ENCODE data around the gene PLK1.

PLK1 gene

DNA sequence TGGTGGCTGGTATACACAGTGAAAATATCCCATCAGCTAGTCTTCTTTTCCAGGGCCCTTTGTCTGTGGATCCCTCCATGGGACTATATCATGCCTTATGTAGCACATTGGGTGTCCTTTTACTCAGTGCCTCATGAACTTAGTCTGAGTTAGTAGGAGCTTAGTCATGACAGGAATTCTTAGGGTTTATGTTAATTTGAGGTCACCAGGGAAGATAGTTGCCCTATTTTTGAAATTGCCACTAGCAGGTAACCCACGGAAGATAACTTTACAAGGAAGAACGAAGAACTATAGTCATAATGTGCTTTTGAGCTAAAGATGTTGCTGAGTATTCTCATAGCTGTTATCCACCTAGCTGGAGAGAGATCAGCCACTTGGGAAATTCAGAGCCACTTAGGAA is 14.8 kb upstream of the PLK1 start:
- Histone ChIP-seq H3K4ac (ENCODE audit: low read depth, low read length) (no peak overlapping the region), H3K4me1 (ENCODE audit: control insufficient read depth, low read depth, low read length) (no peaks in the 10 kb centered on the region), H3K56ac (ENCODE audit: low read length) (no peak overlapping the region), H2AK5ac (ENCODE audit: low read length) (no peak overlapping the region), H3K4me3 (ENCODE audit: low read length) (no peak overlapping the region), H2BK120ac (ENCODE audit: low read depth, low read length) (no peak overlapping the region), H3K27ac (ENCODE audit: low read depth, low read length) (no peak overlapping the region), H3K23ac (ENCODE audit: low read length) (no peak overlapping the region), H3K79me2 (ENCODE audit: control insufficient read depth, insufficient read depth, low read length) (no peaks in the 10 kb centered on the region), H2BK5ac (ENCODE audit: low read length) (no peak overlapping the region), H3K79me1 (ENCODE audit: low read length) (no peaks in the 10 kb centered on the region), H4K8ac (ENCODE audit: low read depth, low read length) (no peak overlapping the region), H3K27me3 (ENCODE audit: insufficient read depth, low read length, poor library complexity) (no peaks in the 10 kb centered on the region), H3K9ac (ENCODE audit: low read length) (no peak overlapping the region), H3K36me3 (ENCODE audit: control insufficient read depth, insufficient read depth, low read length) (peaks cover 8% of the 10 kb centered on the region), H4K5ac (ENCODE audit: low read length) (no peak overlapping the region), H2BK15ac (replicated peaks; ENCODE audit: low read depth) (no peak overlapping the region), H3K18ac (ENCODE audit: low read length) (no peak overlapping the region), H3K4me2 (ENCODE audit: low read length) (no peak overlapping the region)
- DNase-seq: no peak
- no CpG with 5 or more reads among the region's 2 CpGs for WGBS (ENCODE audit: extremely low coverage, insufficient coverage, low lambda C conversion rate)

DNA sequence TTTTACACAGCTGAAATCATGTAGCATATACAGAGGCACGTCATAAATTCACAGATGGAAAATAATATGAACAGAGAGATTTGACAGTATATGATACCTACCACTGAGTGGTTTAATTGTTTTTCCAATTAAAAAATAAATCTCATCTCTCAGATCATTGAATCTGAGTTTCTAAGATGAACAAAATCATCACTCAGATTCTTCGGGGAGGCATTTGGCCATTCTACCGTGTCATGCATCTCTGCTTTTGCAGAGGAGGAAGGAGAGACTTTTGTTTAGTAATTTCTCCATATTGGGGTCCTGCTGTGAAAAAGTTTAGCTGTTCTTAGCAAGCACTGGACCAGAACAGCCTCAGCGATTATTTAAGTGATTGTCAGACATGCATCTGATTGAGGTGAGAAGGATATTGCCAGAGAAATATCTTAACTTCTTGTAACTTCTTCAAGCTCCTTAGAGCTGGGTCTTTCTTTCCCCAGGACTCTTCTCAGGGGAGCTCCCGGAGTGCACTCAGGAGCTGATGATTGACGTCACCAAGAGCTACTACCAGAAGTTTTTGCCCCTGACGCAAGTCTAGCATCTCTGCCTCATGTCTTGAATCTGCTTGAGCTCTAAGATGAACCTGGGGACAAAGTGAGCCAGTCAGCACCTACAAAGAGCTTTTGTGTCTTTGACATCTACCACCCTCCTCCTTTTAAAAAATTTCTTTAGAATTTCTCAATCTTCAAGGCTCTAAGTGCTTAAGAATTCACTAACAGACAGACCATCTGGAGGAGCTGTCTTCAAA is 11.9 kb upstream of the PLK1 start:
- peaks cover 13% of the 10 kb centered on the region for H3K36me3 ChIP-seq (ENCODE audit: control insufficient read depth, insufficient read depth, low read length)
- whole genome bisulfite sequencing (ENCODE audit: extremely low coverage, insufficient coverage, low lambda C conversion rate): no CpG with 5 or more reads among the region's 7 CpGs

DNA sequence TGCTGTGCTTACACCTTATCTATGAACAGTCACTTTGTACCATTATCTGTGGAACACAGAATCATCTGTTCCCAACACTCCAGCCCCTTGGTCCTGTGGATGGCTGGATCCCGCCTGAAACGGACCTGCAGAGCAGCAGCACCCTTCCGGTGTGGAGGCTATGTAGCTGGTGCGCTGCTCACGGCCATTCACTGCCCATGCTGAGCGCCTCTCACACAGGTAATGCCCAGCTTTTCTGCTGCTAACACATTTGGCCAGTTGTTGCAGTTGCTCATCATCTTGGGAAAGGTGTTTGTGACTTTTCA is 11.4 kb upstream of the PLK1 start:
- no peak for DNase-seq
- no CpG with 5 or more reads among the region's 6 CpGs for WGBS (ENCODE audit: extremely low coverage, insufficient coverage, low lambda C conversion rate)
- Histone ChIP-seq H3K4me2 (ENCODE audit: low read length) (no peak overlapping the region), H2BK120ac (ENCODE audit: low read depth, low read length) (no peak overlapping the region), H3K36me3 (ENCODE audit: control insufficient read depth, insufficient read depth, low read length) (peaks cover 13% of the 10 kb centered on the region), H3K23ac (ENCODE audit: low read length) (no peak overlapping the region), H2AK5ac (ENCODE audit: low read length) (no peak overlapping the region), H3K18ac (ENCODE audit: low read length) (no peak overlapping the region), H3K56ac (ENCODE audit: low read length) (no peak overlapping the region), H3K4ac (ENCODE audit: low read depth, low read length) (no peak overlapping the region), H4K5ac (ENCODE audit: low read length) (no peak overlapping the region), H3K9ac (ENCODE audit: low read length) (no peak overlapping the region), H4K8ac (ENCODE audit: low read depth, low read length) (no peak overlapping the region), H3K4me3 (ENCODE audit: low read length) (no peak overlapping the region), H2BK15ac (replicated peaks; ENCODE audit: low read depth) (no peak overlapping the region), H3K4me1 (ENCODE audit: control insufficient read depth, low read depth, low read length) (no peaks in the 10 kb centered on the region), H3K27me3 (ENCODE audit: insufficient read depth, low read length, poor library complexity) (no peaks in the 10 kb centered on the region), H3K79me2 (ENCODE audit: control insufficient read depth, insufficient read depth, low read length) (no peaks in the 10 kb centered on the region), H3K79me1 (ENCODE audit: low read length) (no peaks in the 10 kb centered on the region), H2BK5ac (ENCODE audit: low read length) (no peak overlapping the region), H3K27ac (ENCODE audit: low read depth, low read length) (no peak overlapping the region)

More for the DNA sequence above, 11.9 kb upstream of the PLK1 start:
- no peak overlapping the region for H4K5ac ChIP-seq (ENCODE audit: low read length)
- no peak overlapping the region for H2BK15ac ChIP-seq (replicated peaks; ENCODE audit: low read depth)
- no peak overlapping the region for H2BK5ac ChIP-seq (ENCODE audit: low read length)
- H3K27ac ChIP-seq (ENCODE audit: low read depth, low read length): no peak overlapping the region
- H3K4ac ChIP-seq (ENCODE audit: low read depth, low read length): no peak overlapping the region
- no peaks in the 10 kb centered on the region for H3K4me1 ChIP-seq (ENCODE audit: control insufficient read depth, low read depth, low read length)
- no peak overlapping the region for H2BK120ac ChIP-seq (ENCODE audit: low read depth, low read length)
- H2AK5ac ChIP-seq (ENCODE audit: low read length): no peak overlapping the region
- H3K9ac ChIP-seq (ENCODE audit: low read length): no peak overlapping the region
- H3K18ac ChIP-seq (ENCODE audit: low read length): no peak overlapping the region
- no peaks in the 10 kb centered on the region for H3K79me2 ChIP-seq (ENCODE audit: control insufficient read depth, insufficient read depth, low read length)
- no peaks in the 10 kb centered on the region for H3K27me3 ChIP-seq (ENCODE audit: insufficient read depth, low read length, poor library complexity)
- no peak overlapping the region for H3K56ac ChIP-seq (ENCODE audit: low read length)
- no peak overlapping the region for H3K23ac ChIP-seq (ENCODE audit: low read length)
- no peak overlapping the region for H3K4me2 ChIP-seq (ENCODE audit: low read length)
- no peak for DNase-seq
- no peak overlapping the region for H4K8ac ChIP-seq (ENCODE audit: low read depth, low read length)
- no peak overlapping the region for H3K4me3 ChIP-seq (ENCODE audit: low read length)
- H3K79me1 ChIP-seq (ENCODE audit: low read length): no peaks in the 10 kb centered on the region

DNA sequence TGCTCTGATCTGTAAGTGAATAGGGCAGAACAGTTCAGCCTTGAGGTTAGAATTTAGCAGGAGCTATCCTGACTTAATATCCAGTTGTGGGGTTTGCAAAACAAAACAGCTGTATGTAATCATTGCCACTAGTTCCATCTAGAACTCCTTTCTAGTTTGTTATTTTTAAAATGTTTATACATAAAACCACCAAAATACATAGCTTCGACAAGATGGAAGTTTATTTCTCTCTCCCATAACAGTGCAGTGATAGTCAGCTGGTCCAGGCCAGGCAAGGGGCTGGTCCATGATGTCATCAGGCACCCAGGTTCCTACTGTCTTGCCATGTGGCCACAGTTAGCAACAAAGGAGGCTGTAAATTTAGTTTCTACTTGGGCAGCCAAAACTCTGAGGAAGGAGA is 10.5 kb upstream of the PLK1 start:
- H3K4ac ChIP-seq (ENCODE audit: low read depth, low read length): no peak overlapping the region
- H3K9ac ChIP-seq (ENCODE audit: low read length): no peak overlapping the region
- no peak overlapping the region for H2BK120ac ChIP-seq (ENCODE audit: low read depth, low read length)
- peaks cover 13% of the 10 kb centered on the region for H3K36me3 ChIP-seq (ENCODE audit: control insufficient read depth, insufficient read depth, low read length)
- H3K4me3 ChIP-seq (ENCODE audit: low read length): no peak overlapping the region
- H3K56ac ChIP-seq (ENCODE audit: low read length): no peak overlapping the region
- no peak overlapping the region for H3K27ac ChIP-seq (ENCODE audit: low read depth, low read length)
- no peak overlapping the region for H4K5ac ChIP-seq (ENCODE audit: low read length)
- H2BK15ac ChIP-seq (replicated peaks; ENCODE audit: low read depth): no peak overlapping the region
- WGBS (ENCODE audit: extremely low coverage, insufficient coverage, low lambda C conversion rate): no CpG with 5 or more reads among the region's 1 CpG
- no peak overlapping the region for H3K23ac ChIP-seq (ENCODE audit: low read length)
- H3K79me2 ChIP-seq (ENCODE audit: control insufficient read depth, insufficient read depth, low read length): no peaks in the 10 kb centered on the region
- H4K8ac ChIP-seq (ENCODE audit: low read depth, low read length): no peak overlapping the region
- H2BK5ac ChIP-seq (ENCODE audit: low read length): no peak overlapping the region
- no peak overlapping the region for H2AK5ac ChIP-seq (ENCODE audit: low read length)
- H3K79me1 ChIP-seq (ENCODE audit: low read length): no peaks in the 10 kb centered on the region
- no peaks in the 10 kb centered on the region for H3K27me3 ChIP-seq (ENCODE audit: insufficient read depth, low read length, poor library complexity)
- no peak overlapping the region for H3K18ac ChIP-seq (ENCODE audit: low read length)
- no peak overlapping the region for H3K4me2 ChIP-seq (ENCODE audit: low read length)
- no peaks in the 10 kb centered on the region for H3K4me1 ChIP-seq (ENCODE audit: control insufficient read depth, low read depth, low read length)
- DNase-seq: no peak

DNA sequence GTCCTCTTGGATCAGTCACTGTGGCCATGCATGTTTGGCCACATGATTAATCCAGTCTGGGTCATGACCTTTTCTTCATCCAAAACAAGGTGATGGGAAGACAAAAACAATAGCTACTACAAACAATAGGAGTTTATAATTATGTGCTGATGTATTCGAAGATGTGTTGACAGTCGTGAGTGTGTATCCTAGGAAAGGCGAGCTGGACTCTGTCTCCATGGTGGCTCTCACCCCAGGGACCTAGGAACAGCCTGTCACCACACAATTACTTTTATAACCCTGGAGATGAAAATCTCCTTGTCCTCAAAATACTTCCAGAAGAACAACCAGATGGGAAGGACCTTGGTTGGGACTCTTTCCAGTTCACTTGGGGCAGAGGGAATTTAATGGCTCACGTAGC is 9.8 kb upstream of the PLK1 start:
- no CpG with 5 or more reads among the region's 4 CpGs for WGBS (ENCODE audit: extremely low coverage, insufficient coverage, low lambda C conversion rate)
- H3K9ac ChIP-seq (ENCODE audit: low read length): no peak overlapping the region
- H2BK5ac ChIP-seq (ENCODE audit: low read length): no peak overlapping the region
- H3K27ac ChIP-seq (ENCODE audit: low read depth, low read length): no peak overlapping the region
- H2BK120ac ChIP-seq (ENCODE audit: low read depth, low read length): no peak overlapping the region
- H4K8ac ChIP-seq (ENCODE audit: low read depth, low read length): no peak overlapping the region
- no peak for DNase-seq
- no peak overlapping the region for H3K56ac ChIP-seq (ENCODE audit: low read length)
- H2BK15ac ChIP-seq (replicated peaks; ENCODE audit: low read depth): no peak overlapping the region
- H3K23ac ChIP-seq (ENCODE audit: low read length): no peak overlapping the region
- H4K5ac ChIP-seq (ENCODE audit: low read length): no peak overlapping the region
- no peak overlapping the region for H2AK5ac ChIP-seq (ENCODE audit: low read length)
- H3K4me1 ChIP-seq (ENCODE audit: control insufficient read depth, low read depth, low read length): no peaks in the 10 kb centered on the region
- no peak overlapping the region for H3K4me3 ChIP-seq (ENCODE audit: low read length)
- H3K36me3 ChIP-seq (ENCODE audit: control insufficient read depth, insufficient read depth, low read length): peaks cover 13% of the 10 kb centered on the region
- H3K4ac ChIP-seq (ENCODE audit: low read depth, low read length): no peak overlapping the region
- H3K27me3 ChIP-seq (ENCODE audit: insufficient read depth, low read length, poor library complexity): no peaks in the 10 kb centered on the region
- no peak overlapping the region for H3K4me2 ChIP-seq (ENCODE audit: low read length)
- H3K18ac ChIP-seq (ENCODE audit: low read length): no peak overlapping the region
- H3K79me1 ChIP-seq (ENCODE audit: low read length): no peaks in the 10 kb centered on the region
- H3K79me2 ChIP-seq (ENCODE audit: control insufficient read depth, insufficient read depth, low read length): no peaks in the 10 kb centered on the region

DNA sequence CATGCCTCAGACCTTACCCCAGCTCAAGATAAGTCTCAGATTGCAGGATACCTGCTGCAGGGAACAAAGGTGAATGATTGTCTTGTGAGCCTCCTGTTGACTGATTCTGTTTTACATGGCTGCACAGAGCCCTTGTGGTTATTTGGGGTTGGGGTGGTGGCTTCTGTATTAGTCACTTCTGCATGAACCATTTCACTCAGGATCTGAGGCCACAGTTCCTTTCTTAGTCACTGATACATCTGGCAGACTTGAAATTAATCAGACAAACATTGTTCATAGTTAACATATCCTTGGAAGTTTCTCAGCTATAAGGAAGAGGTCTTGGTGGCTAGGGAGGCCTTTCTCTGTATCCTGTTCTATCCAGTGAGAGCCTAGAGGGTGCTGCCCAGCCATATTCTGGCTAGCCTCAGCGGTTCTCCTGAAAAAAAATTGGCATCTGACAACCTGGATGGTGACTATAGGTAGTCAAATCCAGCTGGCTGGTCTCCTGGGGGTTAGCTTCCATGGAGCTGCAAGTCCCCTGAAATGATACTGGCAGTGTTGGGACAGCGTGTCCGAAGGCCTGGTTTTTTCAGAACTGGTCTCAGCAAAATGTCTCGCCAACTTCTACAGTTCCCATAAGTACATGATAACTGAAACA is 8.4 kb upstream of the PLK1 start:
- no peak overlapping the region for H3K23ac ChIP-seq (ENCODE audit: low read length)
- H2BK5ac ChIP-seq (ENCODE audit: low read length): no peak overlapping the region
- no peak for DNase-seq
- no peaks in the 10 kb centered on the region for H3K27me3 ChIP-seq (ENCODE audit: insufficient read depth, low read length, poor library complexity)
- no peak overlapping the region for H2BK15ac ChIP-seq (replicated peaks; ENCODE audit: low read depth)
- no peak overlapping the region for H3K4ac ChIP-seq (ENCODE audit: low read depth, low read length)
- WGBS (ENCODE audit: extremely low coverage, insufficient coverage, low lambda C conversion rate): no CpG with 5 or more reads among the region's 4 CpGs
- no peak overlapping the region for H3K4me3 ChIP-seq (ENCODE audit: low read length)
- no peak overlapping the region for H3K18ac ChIP-seq (ENCODE audit: low read length)
- H3K4me2 ChIP-seq (ENCODE audit: low read length): no peak overlapping the region
- H3K36me3 ChIP-seq (ENCODE audit: control insufficient read depth, insufficient read depth, low read length): peaks cover 10% of the 10 kb centered on the region
- no peak overlapping the region for H2BK120ac ChIP-seq (ENCODE audit: low read depth, low read length)
- H3K79me2 ChIP-seq (ENCODE audit: control insufficient read depth, insufficient read depth, low read length): no peaks in the 10 kb centered on the region
- H3K27ac ChIP-seq (ENCODE audit: low read depth, low read length): no peak overlapping the region
- H3K9ac ChIP-seq (ENCODE audit: low read length): no peak overlapping the region
- no peaks in the 10 kb centered on the region for H3K79me1 ChIP-seq (ENCODE audit: low read length)
- H4K5ac ChIP-seq (ENCODE audit: low read length): no peak overlapping the region
- no peak overlapping the region for H3K56ac ChIP-seq (ENCODE audit: low read length)
- H2AK5ac ChIP-seq (ENCODE audit: low read length): no peak overlapping the region
- H3K4me1 ChIP-seq (ENCODE audit: control insufficient read depth, low read depth, low read length): no peaks in the 10 kb centered on the region
- H4K8ac ChIP-seq (ENCODE audit: low read depth, low read length): no peak overlapping the region

Measured in mesendoderm (in vitro differentiated cells).